Activated CD8-positive, alpha-beta memory T cell treated with anti-CD3 and anti-CD28 coated beads for 48 hours (primary cell): ENCODE data around the gene OGDHL.
"Not testable (repeated sequence)": the region's sequence is repeated elsewhere in the genome, so short reads cannot be mapped to it uniquely, and the experiment has no call there.

Source experiments
- DNase-seq, 3 experiments: peaks; one replicate each; pipeline ENCODE4 v3.0.0-alpha.2; 2020; ENCODE audit warnings: low read depth in 2 of 3, low spot score in 2 of 3

Gene OGDHL

GRCh38 chr10:49756641-49757040 is 5.5 kb downstream of the OGDHL start:
- no peak for DNase-seq

DNA sequence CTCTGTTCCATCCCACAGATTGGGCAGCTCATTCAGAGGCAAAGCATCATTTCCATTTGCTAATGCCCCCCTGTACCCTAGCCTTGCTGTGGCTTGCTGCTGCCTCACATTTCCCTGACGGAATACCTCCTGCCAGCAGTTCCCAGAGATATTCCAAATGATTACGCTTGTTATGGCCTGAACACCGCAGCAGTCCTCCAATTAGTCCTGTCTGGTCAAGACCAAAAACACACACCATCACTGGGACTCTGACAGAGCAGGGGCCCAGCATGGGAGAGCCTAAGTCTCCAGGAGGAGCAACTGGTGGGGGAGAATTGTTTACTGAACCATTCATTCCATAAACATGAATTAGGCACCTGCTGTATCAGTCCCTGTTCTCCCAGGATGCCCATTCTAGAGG is 6.1 kb downstream of the OGDHL start:
- no peak for DNase-seq

DNA sequence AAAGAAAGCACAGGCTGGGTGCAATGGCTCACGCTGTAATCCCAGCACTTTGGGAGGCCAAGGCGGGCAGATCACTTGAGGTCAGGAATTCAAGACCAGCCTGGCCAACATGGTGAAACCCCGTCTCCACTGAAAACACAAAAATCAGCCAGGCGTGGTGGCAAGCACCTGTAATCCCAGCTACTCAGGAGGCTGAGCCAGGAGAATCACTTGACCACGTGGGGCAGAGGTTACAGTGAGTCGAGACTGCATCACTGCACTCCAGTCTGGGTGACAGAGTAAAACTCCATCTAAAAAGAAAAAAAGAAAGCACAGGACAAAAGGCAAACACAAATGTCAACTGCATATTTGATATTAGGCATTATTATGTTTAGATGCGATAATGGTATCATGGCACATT is 7.2 kb downstream of the OGDHL start:
- DNase-seq: not testable (repeated sequence)

- DNase-seq: no peak
These were observed 9.5 kb downstream of the OGDHL start for GRCh38 chr10:49752584-49752983.

DNA sequence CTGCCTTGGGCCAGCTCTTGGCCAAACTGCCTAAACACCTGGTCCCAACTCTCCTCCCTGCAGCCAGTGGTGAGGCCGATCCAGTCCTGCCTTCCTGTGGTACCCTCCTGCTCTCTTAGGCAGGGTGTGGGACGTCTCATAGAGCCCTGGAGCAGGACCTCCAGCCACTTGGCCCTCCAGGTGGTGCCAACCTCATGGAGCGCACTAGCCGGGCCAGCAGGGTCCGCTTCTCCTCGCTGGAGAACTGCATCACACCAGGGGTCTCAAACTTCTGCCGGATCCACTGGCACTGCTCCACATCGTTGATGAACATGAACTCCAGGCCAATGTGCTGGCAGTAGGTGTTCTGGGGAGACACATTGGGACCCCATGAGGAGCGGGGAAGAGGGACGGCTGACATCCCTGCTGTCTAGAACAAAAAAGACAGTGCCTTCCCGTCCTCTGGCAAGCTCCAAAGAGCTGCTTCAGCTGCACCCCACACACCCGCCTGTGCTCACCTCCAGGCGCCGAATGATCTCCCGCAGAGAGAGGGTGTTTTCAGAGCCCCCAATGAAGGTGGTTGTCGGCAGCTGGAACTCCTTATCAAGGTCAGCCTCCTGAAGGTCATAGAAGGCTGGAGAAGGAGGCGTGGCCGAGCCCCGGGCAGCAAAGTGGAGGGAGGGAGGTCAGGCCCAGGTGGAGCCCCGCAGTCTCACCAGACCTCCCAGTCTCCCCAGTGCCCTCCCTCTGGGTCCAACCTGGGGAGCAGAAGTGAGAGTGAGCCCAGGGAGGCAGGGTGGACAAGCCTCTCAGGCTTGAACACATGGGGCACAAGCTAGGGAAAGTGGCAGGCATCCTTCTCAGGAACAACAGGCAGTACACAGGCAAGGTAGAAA is 10.2 kb downstream of the OGDHL start:
- DNase-seq: no peak

- no peak for DNase-seq
These were observed 10.9 kb downstream of the OGDHL start for GRCh38 chr10:49751216-49751615.

DNA sequence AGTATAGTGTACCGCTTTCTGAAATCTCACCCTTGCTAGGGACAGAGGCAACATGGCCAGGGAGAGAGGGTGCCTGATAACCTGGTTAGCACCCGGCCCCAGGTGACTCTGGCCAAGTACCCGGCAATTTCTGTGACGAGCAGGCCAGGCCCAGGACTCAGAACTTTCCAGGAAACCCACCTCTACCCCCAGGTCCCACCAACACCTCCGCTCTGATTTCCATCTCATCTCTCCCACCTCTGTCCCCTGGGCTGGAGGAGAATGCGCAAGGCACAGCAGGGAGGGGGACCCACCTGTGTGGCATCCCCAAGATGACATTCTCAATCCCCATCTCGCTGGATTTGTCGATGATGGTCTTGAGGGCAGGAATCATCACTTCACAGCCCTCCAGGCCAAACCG is 11.6 kb downstream of the OGDHL start:
- DNase-seq: no peak

- no peak for DNase-seq
These were observed 12.3 kb downstream of the OGDHL start for GRCh38 chr10:49749556-49750491.

- no peak for DNase-seq
These were observed 13.0 kb downstream of the OGDHL start for GRCh38 chr10:49749144-49749543.

DNA sequence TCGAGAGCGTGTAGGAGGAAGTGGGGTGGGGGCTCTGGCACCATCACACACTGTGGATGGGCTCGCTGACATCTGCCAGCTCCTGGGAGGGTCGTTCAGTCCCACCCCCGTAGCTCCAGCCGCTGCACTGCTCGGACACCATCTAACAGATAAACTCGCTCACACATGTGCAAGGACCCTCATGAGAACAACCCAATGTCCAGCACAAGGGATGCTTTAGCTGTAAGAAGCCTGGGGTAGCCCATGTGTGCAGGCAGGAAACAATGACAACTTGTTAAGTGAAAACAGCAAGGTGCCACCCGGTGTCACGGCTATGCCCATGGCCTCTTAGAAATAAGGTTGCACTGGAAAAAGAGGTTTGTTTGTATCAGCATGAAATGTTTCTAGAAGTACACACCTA is 14.1 kb downstream of the OGDHL start:
- no peak for DNase-seq

DNA sequence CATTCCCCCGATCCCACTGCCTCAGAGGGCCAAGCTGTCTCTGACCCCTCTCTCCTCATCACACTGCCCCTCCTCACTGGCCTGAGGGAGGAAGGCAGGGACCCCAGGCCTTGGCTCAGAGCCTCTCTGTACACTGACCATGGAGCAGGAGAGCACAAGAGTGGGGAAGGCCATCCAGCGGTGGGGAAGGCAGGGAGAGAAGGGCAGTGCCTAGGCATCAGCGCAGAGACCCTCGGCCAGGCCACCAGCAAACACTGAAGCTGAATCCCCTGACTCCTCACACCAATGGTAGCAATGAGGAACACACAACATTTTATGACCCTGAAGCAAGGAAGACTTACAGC is 14.8 kb downstream of the OGDHL start:
- DNase-seq: no peak

DNA sequence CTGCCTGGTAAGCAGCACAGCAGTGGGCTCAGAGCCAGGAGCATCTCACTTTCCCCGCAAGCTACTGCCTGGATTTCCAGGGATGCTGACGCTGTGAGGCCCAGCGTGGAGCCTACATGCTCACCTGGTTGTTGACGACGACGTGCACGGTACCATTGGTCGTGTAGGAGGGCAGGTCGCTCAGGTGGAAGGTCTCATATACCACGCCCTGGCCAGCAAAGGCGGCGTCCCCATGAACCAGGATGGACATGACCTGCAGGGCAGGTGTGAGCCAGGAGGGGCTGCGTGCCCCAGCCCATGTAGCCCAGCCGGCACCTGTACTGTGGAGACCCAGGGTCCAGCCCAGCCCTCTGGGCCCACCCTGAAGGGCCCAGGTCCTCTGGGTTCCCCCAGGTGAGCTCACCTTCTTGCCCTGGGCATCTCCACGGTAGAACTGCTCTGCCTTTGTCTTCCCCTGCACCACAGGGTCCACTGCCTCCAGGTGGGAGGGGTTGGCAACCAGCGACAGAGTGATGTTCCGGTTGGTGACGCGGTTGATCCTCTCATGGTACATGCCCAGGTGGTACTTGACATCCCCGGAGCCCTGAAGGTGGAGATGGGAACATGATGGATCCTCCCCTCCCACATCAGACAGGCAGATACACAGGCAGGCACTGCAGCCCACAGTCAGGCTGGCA is 15.4 kb downstream of the OGDHL start:
- no peak for DNase-seq

- no peak for DNase-seq
These were observed 16.4 kb downstream of the OGDHL start for GRCh38 chr10:49745756-49746155.

DNA sequence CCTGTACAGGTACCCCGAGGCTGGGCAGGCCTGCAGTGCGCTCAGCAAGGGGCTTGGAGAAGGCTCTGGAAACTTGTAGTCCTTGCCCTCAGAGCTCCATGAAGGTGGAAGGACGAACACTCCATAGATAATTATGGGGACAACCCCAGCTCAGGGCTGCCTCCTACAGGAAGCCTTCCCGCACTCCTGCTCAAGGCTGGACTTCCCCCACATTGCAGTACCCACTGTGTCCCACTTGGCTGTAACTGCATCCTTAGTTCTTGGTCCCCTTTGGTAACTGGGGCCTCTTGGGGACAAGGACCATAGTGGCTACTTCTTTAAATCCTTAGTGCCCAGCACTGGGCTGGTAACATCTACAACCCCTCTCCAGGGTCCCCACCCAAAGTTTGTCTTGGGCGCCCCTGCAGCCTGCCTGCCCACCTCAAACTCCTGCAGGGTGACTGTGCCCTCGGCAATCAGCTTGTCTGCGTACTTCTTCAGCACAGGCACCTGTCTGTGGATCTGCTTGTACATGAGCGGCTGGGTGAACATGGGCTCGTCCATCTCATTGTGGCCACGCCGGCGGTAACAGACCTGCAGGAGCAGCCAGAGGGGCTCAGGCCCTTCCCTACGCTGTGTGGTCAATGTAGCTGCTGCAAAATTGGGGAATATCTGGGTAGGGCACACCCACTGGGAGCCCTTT is 17.1 kb downstream of the OGDHL start:
- DNase-seq: no peak

GRCh38 chr10:49744091-49744685 is 17.9 kb downstream of the OGDHL start:
- no peak for DNase-seq

DNA sequence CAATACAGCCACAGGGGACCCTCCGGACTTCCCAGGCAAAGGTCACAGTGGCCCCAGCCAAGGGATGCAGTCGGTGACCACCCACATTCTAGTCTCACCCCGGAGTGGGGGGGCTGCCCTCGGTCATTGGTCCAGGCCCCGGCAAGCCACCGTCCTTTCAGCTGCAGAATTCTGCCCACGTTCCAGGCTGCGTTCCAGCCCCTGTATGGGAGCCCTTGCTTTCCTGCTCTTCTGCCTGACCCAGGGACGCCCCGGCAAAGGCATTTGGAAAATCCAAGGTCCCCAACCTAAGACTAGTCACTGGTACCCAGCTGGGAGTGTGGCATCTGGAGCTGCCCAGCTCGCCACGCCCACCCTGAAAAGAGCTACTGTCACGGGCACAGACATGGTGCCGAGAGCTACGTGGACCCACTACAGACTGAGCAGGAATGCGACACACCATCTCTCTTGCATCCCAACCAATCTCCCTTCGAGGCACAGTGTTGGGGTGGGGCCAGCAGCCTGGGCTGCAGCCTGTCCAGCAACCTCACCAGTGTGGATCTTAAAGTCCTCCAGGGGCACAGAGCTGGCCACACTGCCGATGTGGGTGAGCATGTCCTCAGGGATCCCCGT is 18.6 kb downstream of the OGDHL start:
- DNase-seq: no peak

DNA sequence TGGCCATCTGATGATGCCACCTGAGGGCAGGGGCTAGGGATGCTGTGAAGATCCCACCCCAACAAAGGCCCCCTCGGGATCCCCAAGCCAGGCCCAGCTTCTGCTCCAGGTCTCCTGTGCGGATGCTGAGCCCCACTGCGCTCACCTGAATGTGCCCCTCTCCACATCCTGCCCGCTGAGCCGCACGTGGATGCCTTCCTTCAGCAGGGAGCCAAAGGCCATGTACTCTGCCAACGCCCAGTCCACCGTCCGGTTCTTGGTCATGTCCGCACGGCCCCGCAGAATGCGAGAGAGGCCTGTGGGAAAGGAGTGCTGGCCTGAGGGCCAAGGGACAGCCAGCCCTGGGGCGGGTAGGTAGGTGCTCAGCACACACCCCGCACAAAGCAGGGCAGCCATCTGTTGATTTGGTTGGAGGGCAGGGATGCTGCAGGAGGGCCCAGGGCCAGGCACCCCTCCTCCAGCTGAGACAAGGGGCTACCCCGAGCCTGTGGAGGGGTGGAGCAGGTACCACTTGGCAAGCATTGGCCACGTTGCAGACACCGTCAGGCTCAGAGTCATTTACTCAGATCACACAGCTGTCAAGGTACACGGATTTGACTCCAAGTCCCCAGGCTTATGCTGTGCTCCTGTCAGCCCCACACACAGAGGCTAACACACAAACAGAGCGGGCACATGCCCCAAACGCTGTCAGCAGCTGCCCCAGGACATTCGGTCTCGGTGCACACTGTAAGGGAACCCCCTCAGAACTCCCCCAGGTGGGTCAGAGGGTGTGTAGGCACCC is 19.2 kb downstream of the OGDHL start:
- DNase-seq: no peak

DNA sequence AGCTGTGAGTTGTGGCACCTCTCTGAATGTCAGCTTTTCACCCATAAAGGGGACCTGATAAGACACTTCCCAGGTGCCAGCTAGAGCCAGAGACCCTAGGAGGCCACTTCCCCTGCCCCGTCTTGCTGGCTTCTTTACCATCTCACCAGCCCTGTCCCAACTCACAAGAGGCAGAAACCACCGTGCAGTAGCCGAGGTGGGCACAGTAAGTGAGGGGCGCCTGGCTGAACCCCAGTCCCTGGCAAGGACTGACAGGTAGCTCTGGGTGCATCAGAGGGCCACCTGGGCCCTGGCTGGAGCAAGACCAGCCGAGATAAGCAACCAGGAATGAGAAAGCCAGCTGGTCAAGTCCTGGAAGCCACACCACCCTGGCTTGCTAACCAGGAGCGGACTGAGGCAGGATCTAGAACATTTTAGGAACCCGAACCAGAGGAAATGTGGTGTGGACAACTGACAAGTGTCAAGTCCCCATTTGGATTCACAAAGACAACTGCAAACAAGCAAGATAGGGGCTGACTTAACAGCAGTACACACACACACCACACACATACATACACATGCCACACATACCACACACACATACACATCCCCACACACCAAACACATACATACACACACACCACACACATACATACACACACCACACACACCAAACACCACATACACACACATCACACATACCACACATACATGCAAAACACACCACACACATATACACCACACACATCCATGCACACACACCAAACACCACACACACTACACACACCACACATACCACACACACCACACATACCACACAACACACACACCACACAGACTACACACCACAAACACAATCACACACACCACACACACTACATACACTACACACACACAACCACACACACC is 20.8 kb downstream of the OGDHL start:
- DNase-seq: no peak
